ENCODE data around the gene FFAR3.

DNA sequence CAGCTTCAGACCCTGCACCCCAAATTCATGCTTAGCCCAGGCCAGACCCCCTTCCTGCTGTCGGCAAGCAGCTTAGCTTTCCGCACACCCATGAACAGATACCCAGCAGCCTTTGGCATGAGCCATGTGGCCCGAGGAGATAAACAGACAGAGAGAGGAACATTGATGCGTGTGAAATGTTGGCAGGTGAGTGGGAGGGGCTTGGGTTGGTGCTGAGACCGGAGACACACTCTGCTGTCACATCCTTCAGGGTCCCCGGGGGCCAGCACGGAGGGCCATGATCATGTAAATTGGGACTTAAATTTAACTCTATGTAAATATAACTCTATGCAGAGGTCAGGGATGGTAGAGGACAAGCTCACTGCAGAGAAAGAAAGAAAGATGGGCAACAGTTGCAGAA, 27.8 kb upstream of the FFAR3 start:
- TF ChIP-seq, protein P1, sequence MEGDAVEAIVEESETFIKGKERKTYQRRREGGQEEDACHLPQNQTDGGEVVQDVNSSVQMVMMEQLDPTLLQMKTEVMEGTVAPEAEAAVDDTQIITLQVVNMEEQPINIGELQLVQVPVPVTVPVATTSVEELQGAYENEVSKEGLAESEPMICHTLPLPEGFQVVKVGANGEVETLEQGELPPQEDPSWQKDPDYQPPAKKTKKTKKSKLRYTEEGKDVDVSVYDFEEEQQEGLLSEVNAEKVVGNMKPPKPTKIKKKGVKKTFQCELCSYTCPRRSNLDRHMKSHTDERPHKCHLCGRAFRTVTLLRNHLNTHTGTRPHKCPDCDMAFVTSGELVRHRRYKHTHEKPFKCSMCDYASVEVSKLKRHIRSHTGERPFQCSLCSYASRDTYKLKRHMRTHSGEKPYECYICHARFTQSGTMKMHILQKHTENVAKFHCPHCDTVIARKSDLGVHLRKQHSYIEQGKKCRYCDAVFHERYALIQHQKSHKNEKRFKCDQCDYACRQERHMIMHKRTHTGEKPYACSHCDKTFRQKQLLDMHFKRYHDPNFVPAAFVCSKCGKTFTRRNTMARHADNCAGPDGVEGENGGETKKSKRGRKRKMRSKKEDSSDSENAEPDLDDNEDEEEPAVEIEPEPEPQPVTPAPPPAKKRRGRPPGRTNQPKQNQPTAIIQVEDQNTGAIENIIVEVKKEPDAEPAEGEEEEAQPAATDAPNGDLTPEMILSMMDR (IDR thresholded peaks at IDR 0.05): no peak
- TF ChIP-seq POLR2A (IDR thresholded peaks at IDR 0.05): no peak
